Rectal smooth muscle tissue (tissue), 1 donor: ENCODE data around the gene TP63.

Experiments
- H3K27ac ChIP-seq: one replicate; pipeline ENCODE4 v1.7.0; 2013; ENCODE audit warnings: low read depth, low read length, inconsistent platforms
- H3K27me3 ChIP-seq: one replicate; pipeline ENCODE4 v1.7.0; 2013; ENCODE audit warnings: low read length; ENCODE audit not compliant: control insufficient read depth, insufficient read depth
- H3K36me3 ChIP-seq: one replicate; pipeline ENCODE4 v1.7.0; 2013; ENCODE audit warnings: low read length; ENCODE audit not compliant: control insufficient read depth, insufficient read depth
- H3K4me1 ChIP-seq: one replicate; pipeline ENCODE4 v1.7.0; 2013; ENCODE audit warnings: low read length; ENCODE audit not compliant: control insufficient read depth, insufficient read depth
- H3K4me3 ChIP-seq: one replicate; pipeline ENCODE4 v1.7.0; 2013; ENCODE audit warnings: low read length
- H3K9ac ChIP-seq: one replicate; pipeline ENCODE4 v1.7.0; 2013; ENCODE audit warnings: low read length

Gene TP63

GRCh38 chr3:189630767-189631372 lies 319 bp upstream of the TP63 start:
- H3K9ac ChIP-seq: no peak overlapping the region
- H3K36me3 ChIP-seq: no peaks in the 10 kb centered on the region
- H3K4me1 ChIP-seq: no peaks in the 10 kb centered on the region
- no peak overlapping the region for H3K4me3 ChIP-seq
- H3K27ac ChIP-seq: no peak overlapping the region
- no peaks in the 10 kb centered on the region for H3K27me3 ChIP-seq

- Histone ChIP-seq H3K27ac (no peak overlapping the region), H3K4me1 (no peaks in the 10 kb centered on the region), H3K4me3 (no peak overlapping the region), H3K27me3 (no peaks in the 10 kb centered on the region), H3K36me3 (no peaks in the 10 kb centered on the region), H3K9ac (no peak overlapping the region)
These were observed 220 bp downstream of the TP63 start for GRCh38 chr3:189631409-189631808.

- H3K36me3 ChIP-seq: no peaks in the 10 kb centered on the region
- H3K27me3 ChIP-seq: no peaks in the 10 kb centered on the region
- H3K9ac ChIP-seq: no peak overlapping the region
- no peak overlapping the region for H3K4me3 ChIP-seq
- H3K4me1 ChIP-seq: no peaks in the 10 kb centered on the region
- no peak overlapping the region for H3K27ac ChIP-seq
These were observed 1.1 kb downstream of the TP63 start for GRCh38 chr3:189632242-189632641.

GRCh38 chr3:189635339-189635738 lies 4.2 kb downstream of the TP63 start:
- Histone ChIP-seq H3K9ac (no peak overlapping the region), H3K36me3 (no peaks in the 10 kb centered on the region), H3K27me3 (no peaks in the 10 kb centered on the region), H3K4me3 (no peak overlapping the region), H3K27ac (no peak overlapping the region), H3K4me1 (no peaks in the 10 kb centered on the region)

GRCh38 chr3:189636048-189636447 lies 4.9 kb downstream of the TP63 start:
- Histone ChIP-seq H3K27ac (no peak overlapping the region), H3K4me1 (no peaks in the 10 kb centered on the region), H3K36me3 (no peaks in the 10 kb centered on the region), H3K4me3 (no peak overlapping the region), H3K27me3 (no peaks in the 10 kb centered on the region), H3K9ac (no peak overlapping the region)

- no peak overlapping the region for H3K27ac ChIP-seq
- no peak overlapping the region for H3K9ac ChIP-seq
- H3K27me3 ChIP-seq: no peaks in the 10 kb centered on the region
- no peaks in the 10 kb centered on the region for H3K36me3 ChIP-seq
- H3K4me3 ChIP-seq: no peak overlapping the region
- H3K4me1 ChIP-seq: no peaks in the 10 kb centered on the region
These were observed 6.6 kb downstream of the TP63 start for GRCh38 chr3:189637750-189638149.

GRCh38 chr3:189638276-189639031 lies 7.3 kb downstream of the TP63 start:
- Histone ChIP-seq H3K27me3 (no peaks in the 10 kb centered on the region), H3K4me3 (no peak overlapping the region), H3K4me1 (no peaks in the 10 kb centered on the region), H3K36me3 (no peaks in the 10 kb centered on the region), H3K27ac (no peak overlapping the region), H3K9ac (no peak overlapping the region)

GRCh38 chr3:189641776-189642175 lies 10.6 kb downstream of the TP63 start:
- Histone ChIP-seq H3K27ac (no peak overlapping the region), H3K9ac (no peak overlapping the region), H3K4me3 (no peak overlapping the region), H3K27me3 (no peaks in the 10 kb centered on the region), H3K4me1 (no peaks in the 10 kb centered on the region), H3K36me3 (no peaks in the 10 kb centered on the region)

GRCh38 chr3:189646853-189647542 lies 15.8 kb downstream of the TP63 start:
- H3K27ac ChIP-seq: no peak overlapping the region

GRCh38 chr3:189652042-189652441 lies 20.9 kb downstream of the TP63 start:
- H3K9ac ChIP-seq: no peak overlapping the region

More at GRCh38 chr3:189646853-189647542, 15.8 kb downstream of the TP63 start:
- no peak overlapping the region for H3K9ac ChIP-seq
- no peak overlapping the region for H3K4me3 ChIP-seq
- no peaks in the 10 kb centered on the region for H3K36me3 ChIP-seq
- no peaks in the 10 kb centered on the region for H3K4me1 ChIP-seq
- H3K27me3 ChIP-seq: no peaks in the 10 kb centered on the region

GRCh38 chr3:189655617-189656016 lies 24.4 kb downstream of the TP63 start:
- Histone ChIP-seq H3K4me3 (no peak overlapping the region), H3K27ac (no peak overlapping the region), H3K36me3 (no peaks in the 10 kb centered on the region), H3K27me3 (no peaks in the 10 kb centered on the region), H3K4me1 (no peaks in the 10 kb centered on the region), H3K9ac (no peak overlapping the region)

More at GRCh38 chr3:189652042-189652441, 20.9 kb downstream of the TP63 start:
- Histone ChIP-seq H3K4me3 (no peak overlapping the region), H3K27me3 (no peaks in the 10 kb centered on the region), H3K4me1 (no peaks in the 10 kb centered on the region), H3K27ac (no peak overlapping the region), H3K36me3 (no peaks in the 10 kb centered on the region)

- Histone ChIP-seq H3K36me3 (no peaks in the 10 kb centered on the region), H3K4me3 (no peak overlapping the region), H3K4me1 (no peaks in the 10 kb centered on the region), H3K27me3 (no peaks in the 10 kb centered on the region), H3K27ac (no peak overlapping the region), H3K9ac (no peak overlapping the region)
These were observed 28.4 kb downstream of the TP63 start for GRCh38 chr3:189659571-189659970.
